ENCODE results near the gene MRPL17. TPM values are rescaled to one million over a fixed set of nuclear protein-coding genes. Genes with fewer than 3 reads are reported as not detected.
"Not testable (repeated sequence)": the region's sequence is repeated elsewhere in the genome, so short reads cannot be mapped to it uniquely, and the experiment has no call there.

The MRPL17 gene
- polyA plus RNA-seq, 1 donor from 2014 or later: 28.3 TPM

DNA sequence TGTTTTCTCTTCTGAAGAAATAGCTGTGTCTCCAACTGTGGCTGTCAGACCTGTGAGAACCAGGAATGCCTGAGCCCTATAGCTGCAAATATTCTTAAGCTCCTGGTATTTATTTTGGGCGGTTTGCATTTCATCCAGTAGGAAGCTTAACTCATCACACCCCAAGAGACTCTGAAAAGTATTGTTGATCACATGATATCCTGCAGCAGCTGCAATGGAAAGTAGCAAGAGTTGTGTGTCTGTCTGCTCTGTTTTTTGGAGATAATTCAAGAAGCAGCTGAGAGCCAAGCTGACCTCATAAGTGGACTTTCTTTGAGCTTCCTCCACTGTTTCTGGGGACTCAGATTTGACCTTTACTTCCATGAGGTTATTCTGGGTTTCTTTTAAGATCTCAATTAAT lies 36.4 kb upstream of the MRPL17 start:
- Histone ChIP-seq H3K36me3 (ENCODE audit: insufficient read depth, low read length) (no peaks in the 10 kb centered on the region), H3K79me2 (replicated peaks; ENCODE audit: insufficient read depth, low read length) (no peaks in the 10 kb centered on the region), H4K20me1 (ENCODE audit: insufficient read depth) (no peaks in the 10 kb centered on the region), H3K9me3 (ENCODE audit: low read length) (no peaks in the 10 kb centered on the region), H3K4me3 (ENCODE audit: low read length) (no peak overlapping the region), H3K9ac (ENCODE audit: low read length) (no peak overlapping the region), H3K4me2 (ENCODE audit: low read length) (no peak overlapping the region), H3F3A (ENCODE audit: insufficient read depth, low read length, poor library complexity, severe bottlenecking) (no peaks in the 10 kb centered on the region), H3K27ac (ENCODE audit: low read length) (no peak overlapping the region), H3K27me3 (ENCODE audit: insufficient read depth, low read depth, low read length) (no peaks in the 10 kb centered on the region), H2AFZ (ENCODE audit: low read depth, low read length) (no peak overlapping the region), H3K9me2 (ENCODE audit: insufficient read depth, low read length) (no peaks in the 10 kb centered on the region)
- TF ChIP-seq, protein P1, sequence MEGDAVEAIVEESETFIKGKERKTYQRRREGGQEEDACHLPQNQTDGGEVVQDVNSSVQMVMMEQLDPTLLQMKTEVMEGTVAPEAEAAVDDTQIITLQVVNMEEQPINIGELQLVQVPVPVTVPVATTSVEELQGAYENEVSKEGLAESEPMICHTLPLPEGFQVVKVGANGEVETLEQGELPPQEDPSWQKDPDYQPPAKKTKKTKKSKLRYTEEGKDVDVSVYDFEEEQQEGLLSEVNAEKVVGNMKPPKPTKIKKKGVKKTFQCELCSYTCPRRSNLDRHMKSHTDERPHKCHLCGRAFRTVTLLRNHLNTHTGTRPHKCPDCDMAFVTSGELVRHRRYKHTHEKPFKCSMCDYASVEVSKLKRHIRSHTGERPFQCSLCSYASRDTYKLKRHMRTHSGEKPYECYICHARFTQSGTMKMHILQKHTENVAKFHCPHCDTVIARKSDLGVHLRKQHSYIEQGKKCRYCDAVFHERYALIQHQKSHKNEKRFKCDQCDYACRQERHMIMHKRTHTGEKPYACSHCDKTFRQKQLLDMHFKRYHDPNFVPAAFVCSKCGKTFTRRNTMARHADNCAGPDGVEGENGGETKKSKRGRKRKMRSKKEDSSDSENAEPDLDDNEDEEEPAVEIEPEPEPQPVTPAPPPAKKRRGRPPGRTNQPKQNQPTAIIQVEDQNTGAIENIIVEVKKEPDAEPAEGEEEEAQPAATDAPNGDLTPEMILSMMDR (IDR thresholded peaks at IDR 0.05; ENCODE audit: poor library complexity, severe bottlenecking): no peak
- TF ChIP-seq EZH2 (IDR thresholded peaks at IDR 0.05; ENCODE audit: borderline replicate concordance, insufficient read depth, low read length, poor library complexity, severe bottlenecking) (no peak), EP300 (conservative IDR thresholded peaks at IDR 0.05; ENCODE audit: poor library complexity, severe bottlenecking) (no peak), SMC3 (conservative IDR thresholded peaks at IDR 0.05; ENCODE audit: poor library complexity) (no peak), TAF1 (IDR thresholded peaks at IDR 0.05; ENCODE audit: low read depth) (no peak), RAD21 (conservative IDR thresholded peaks at IDR 0.05) (no peak), POLR2AphosphoS5 (IDR thresholded peaks at IDR 0.05) (no peak), MXI1 (conservative IDR thresholded peaks at IDR 0.05; ENCODE audit: poor library complexity, severe bottlenecking) (no peak)
- TF ChIP-seq, protein P2, sequence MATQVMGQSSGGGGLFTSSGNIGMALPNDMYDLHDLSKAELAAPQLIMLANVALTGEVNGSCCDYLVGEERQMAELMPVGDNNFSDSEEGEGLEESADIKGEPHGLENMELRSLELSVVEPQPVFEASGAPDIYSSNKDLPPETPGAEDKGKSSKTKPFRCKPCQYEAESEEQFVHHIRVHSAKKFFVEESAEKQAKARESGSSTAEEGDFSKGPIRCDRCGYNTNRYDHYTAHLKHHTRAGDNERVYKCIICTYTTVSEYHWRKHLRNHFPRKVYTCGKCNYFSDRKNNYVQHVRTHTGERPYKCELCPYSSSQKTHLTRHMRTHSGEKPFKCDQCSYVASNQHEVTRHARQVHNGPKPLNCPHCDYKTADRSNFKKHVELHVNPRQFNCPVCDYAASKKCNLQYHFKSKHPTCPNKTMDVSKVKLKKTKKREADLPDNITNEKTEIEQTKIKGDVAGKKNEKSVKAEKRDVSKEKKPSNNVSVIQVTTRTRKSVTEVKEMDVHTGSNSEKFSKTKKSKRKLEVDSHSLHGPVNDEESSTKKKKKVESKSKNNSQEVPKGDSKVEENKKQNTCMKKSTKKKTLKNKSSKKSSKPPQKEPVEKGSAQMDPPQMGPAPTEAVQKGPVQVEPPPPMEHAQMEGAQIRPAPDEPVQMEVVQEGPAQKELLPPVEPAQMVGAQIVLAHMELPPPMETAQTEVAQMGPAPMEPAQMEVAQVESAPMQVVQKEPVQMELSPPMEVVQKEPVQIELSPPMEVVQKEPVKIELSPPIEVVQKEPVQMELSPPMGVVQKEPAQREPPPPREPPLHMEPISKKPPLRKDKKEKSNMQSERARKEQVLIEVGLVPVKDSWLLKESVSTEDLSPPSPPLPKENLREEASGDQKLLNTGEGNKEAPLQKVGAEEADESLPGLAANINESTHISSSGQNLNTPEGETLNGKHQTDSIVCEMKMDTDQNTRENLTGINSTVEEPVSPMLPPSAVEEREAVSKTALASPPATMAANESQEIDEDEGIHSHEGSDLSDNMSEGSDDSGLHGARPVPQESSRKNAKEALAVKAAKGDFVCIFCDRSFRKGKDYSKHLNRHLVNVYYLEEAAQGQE (IDR thresholded peaks at IDR 0.05; ENCODE audit: borderline replicate concordance): no peak

DNA sequence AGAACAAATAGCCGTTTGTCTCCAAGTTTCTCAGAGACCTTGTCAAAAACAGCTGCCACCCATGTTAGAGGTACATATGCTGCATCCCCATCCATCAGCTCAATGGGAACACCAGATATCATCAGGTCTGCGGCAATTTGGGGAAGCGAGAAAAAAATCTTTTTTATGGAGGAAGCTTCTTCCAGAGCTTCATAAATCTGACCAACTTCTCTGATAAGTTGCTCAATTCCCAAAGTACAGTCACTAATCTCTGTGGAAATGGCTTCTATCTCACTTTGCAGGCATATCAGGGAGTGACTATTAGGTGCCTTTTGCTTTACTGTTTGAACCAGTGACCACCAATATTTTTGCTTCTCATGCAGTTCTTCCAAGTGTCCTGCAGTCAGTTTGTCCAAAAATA lies 34.3 kb upstream of the MRPL17 start:
- Histone ChIP-seq H3K79me2 (replicated peaks; ENCODE audit: insufficient read depth, low read length) (no peaks in the 10 kb centered on the region), H3F3A (ENCODE audit: insufficient read depth, low read length, poor library complexity, severe bottlenecking) (no peaks in the 10 kb centered on the region), H3K27me3 (ENCODE audit: insufficient read depth, low read depth, low read length) (no peaks in the 10 kb centered on the region), H3K4me2 (ENCODE audit: low read length) (no peak overlapping the region), H4K20me1 (ENCODE audit: insufficient read depth) (no peaks in the 10 kb centered on the region), H3K9me3 (ENCODE audit: low read length) (no peaks in the 10 kb centered on the region), H3K9ac (ENCODE audit: low read length) (no peak overlapping the region), H3K9me2 (ENCODE audit: insufficient read depth, low read length) (no peaks in the 10 kb centered on the region), H2AFZ (ENCODE audit: low read depth, low read length) (no peak overlapping the region), H3K36me3 (ENCODE audit: insufficient read depth, low read length) (no peaks in the 10 kb centered on the region), H3K27ac (ENCODE audit: low read length) (no peak overlapping the region), H3K4me3 (ENCODE audit: low read length) (no peak overlapping the region)
- no peak for TF ChIP-seq POLR2AphosphoS5 (IDR thresholded peaks at IDR 0.05)

DNA sequence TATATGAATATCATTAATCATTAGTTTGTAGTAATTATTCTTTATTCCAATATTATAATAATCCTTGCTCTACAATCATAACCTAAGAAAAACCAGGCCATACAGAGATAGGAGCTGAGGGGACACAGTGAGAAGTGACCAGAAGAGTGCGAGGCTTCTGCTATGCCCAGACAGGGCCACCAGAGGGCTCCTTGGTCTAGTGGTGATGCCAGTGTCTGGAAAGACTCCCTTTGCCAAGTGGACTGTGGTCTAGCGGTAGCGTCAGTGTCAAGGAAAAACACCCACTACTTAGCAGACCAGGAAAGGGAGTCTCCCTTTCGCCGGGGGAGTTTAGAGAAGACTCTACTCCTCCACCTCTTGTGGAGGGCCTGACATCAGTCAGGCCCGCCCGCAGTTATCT lies 28.4 kb upstream of the MRPL17 start:
- not testable (repeated sequence) for H2AFZ ChIP-seq (ENCODE audit: low read depth, low read length); H3F3A ChIP-seq (ENCODE audit: insufficient read depth, low read length, poor library complexity, severe bottlenecking); H3K4me2 ChIP-seq (ENCODE audit: low read length); H4K20me1 ChIP-seq (ENCODE audit: insufficient read depth); H3K27ac ChIP-seq (ENCODE audit: low read length); H3K36me3 ChIP-seq (ENCODE audit: insufficient read depth, low read length); H3K9me3 ChIP-seq (ENCODE audit: low read length); H3K27me3 ChIP-seq (ENCODE audit: insufficient read depth, low read depth, low read length); H3K9ac ChIP-seq (ENCODE audit: low read length); H3K4me3 ChIP-seq (ENCODE audit: low read length); H3K9me2 ChIP-seq (ENCODE audit: insufficient read depth, low read length); H3K79me2 ChIP-seq (replicated peaks; ENCODE audit: insufficient read depth, low read length)
